ENCODE results near the gene DAND5. TPM values are rescaled to one million over a fixed set of nuclear protein-coding genes. Genes with fewer than 3 reads are reported as not detected.
"Not testable (repeated sequence)": the region's sequence is repeated elsewhere in the genome, so short reads cannot be mapped to it uniquely, and the experiment has no call there.

DAND5 gene
- polyA plus RNA-seq, 1 donor (not counting 4 experiments of a cell fraction or from before 2014, with no cell fraction given), result not detected

DNA sequence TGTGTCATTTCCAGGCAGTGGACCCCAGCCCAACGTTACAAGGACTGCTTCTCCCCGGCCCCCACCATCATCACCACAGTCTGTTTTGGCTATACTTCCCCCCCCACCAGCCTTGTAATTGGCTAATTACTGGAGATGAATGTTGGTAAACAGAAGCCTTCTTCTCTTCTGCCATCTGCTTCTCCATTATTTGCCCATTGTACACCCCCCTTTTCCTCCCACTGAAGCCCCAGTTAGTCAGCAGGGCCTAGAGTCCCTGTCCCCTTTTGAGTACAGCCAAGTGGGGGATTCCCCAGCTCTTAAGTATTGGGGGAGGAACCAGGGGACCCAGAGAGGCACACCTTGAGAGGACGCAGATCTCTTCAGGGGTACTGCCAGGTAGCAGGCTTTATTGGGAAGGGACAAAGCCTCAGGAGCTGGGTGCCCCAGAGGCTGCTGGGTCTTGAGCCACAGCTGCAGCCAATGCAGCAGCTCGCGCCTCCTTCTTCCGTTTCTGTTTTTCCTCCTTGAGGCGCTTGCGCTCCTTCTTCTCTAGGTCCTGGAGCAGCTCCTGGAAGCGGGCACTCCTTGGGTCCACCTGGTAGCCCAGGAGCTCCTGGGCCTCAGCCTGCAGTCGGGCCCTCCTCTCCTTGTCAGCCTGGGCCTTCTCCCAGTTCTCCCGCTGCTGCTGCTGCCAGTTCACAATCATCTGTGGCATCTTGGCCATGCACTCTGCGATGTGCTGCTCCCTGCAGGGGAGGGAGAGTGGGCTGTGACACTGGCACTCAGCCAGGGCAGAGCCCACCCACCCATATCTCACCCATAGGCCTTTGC, 15.4 kb upstream of the DAND5 start:
- H3K36me3 ChIP-seq (ENCODE audit: control insufficient read depth in 2 of 2, extremely low read depth in 1 of 2, insufficient read depth in 2 of 2, low read length in 2 of 2), result peaks cover 29 to 35% of the 10 kb centered on the region in 2 experiments
- peak overlapping the region; percentile 74 for H3K4me2 ChIP-seq (ENCODE audit: control insufficient read depth, extremely low read depth, insufficient read depth, low read depth, low read length)
- no peaks in the 10 kb centered on the region for H3K9me3 ChIP-seq (ENCODE audit: control insufficient read depth, low read depth, low read length)
- peaks cover 2% of the 10 kb centered on the region for H3K9me1 ChIP-seq (ENCODE audit: control insufficient read depth, extremely low read depth, insufficient read depth, low read length)
- H3K9ac ChIP-seq (ENCODE audit: control insufficient read depth, extremely low read depth, insufficient read depth, low read length), result peak overlapping the region; percentile 1
- DNase-seq (ENCODE audit: low read depth, low spot score) (no peak), FAIRE-seq (no peak)
- peak overlapping the region; percentile 35 for H3K27ac ChIP-seq (ENCODE audit: control insufficient read depth, insufficient read depth, low read length)
- TF ChIP-seq EZH2 (IDR thresholded peaks at IDR 0.05; ENCODE audit: low read length) (no peak), CTCF (optimal IDR thresholded peaks at IDR 0.05 in 1 of 3, IDR thresholded peaks at IDR 0.05 in 1 of 3, conservative IDR thresholded peaks at IDR 0.05 in 1 of 3; ENCODE audit: extremely low read depth in 1 of 3, insufficient read depth in 2 of 3, low read length in 3 of 3) (no peak)
- no peak overlapping the region for H2AFZ ChIP-seq (ENCODE audit: control insufficient read depth, low read length)
- H3K4me1 ChIP-seq (ENCODE audit: control insufficient read depth, extremely low read depth, insufficient read depth, low read length), result peaks cover 26% of the 10 kb centered on the region
- no peak overlapping the region for H3K4me3 ChIP-seq (ENCODE audit: control insufficient read depth in 2 of 3, extremely low read depth in 1 of 3, insufficient read depth in 2 of 3, low read depth in 1 of 3, low read length in 3 of 3)
- H3K27me3 ChIP-seq (ENCODE audit: control insufficient read depth, extremely low read depth, insufficient read depth, low read length), result no peaks in the 10 kb centered on the region
- peaks cover 44% of the 10 kb centered on the region for H3K79me2 ChIP-seq (ENCODE audit: control insufficient read depth, insufficient read depth, low read length)
- H4K20me1 ChIP-seq (ENCODE audit: control insufficient read depth, extremely low read depth, insufficient read depth, low read length), result no peaks in the 10 kb centered on the region
- dilution Hi-C loops (cut with MboI; ENCODE audit: extremely low pct_ligation_motif_present, low sequenced_read_pairs), result no loop called here

DNA sequence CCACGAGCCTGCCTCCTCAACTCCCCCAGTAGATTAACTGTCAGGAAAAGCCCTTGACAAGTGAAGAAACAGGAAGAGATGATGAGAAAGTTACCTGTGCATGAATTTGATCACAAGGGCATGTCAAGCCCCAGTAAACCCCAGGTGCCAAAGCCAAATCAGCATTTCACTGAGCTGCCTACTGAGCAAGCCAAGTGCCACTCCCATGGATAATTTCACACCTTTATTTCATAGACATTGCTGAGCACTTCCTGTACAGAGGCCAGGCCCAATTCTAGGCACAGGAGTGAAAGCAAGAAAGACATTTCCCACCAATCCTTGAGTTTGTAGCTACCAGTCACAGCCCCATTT, 14.8 kb upstream of the DAND5 start:
- H3K4me3 ChIP-seq (ENCODE audit: control insufficient read depth in 2 of 3, extremely low read depth in 1 of 3, insufficient read depth in 2 of 3, low read depth in 1 of 3, low read length in 3 of 3), result no peak overlapping the region
- peak overlapping the region; percentile 35 for H3K27ac ChIP-seq (ENCODE audit: control insufficient read depth, insufficient read depth, low read length)
- H4K20me1 ChIP-seq (ENCODE audit: control insufficient read depth, extremely low read depth, insufficient read depth, low read length), result no peaks in the 10 kb centered on the region
- no peaks in the 10 kb centered on the region for H3K9me3 ChIP-seq (ENCODE audit: control insufficient read depth, low read depth, low read length)
- H3K36me3 ChIP-seq (ENCODE audit: control insufficient read depth in 2 of 2, extremely low read depth in 1 of 2, insufficient read depth in 2 of 2, low read length in 2 of 2), result peaks cover 23 to 29% of the 10 kb centered on the region in 2 experiments
- peaks cover 26% of the 10 kb centered on the region for H3K4me1 ChIP-seq (ENCODE audit: control insufficient read depth, extremely low read depth, insufficient read depth, low read length)
- FAIRE-seq (peak; percentile 86), DNase-seq (ENCODE audit: low read depth, low spot score) (no peak)
- TF ChIP-seq EZH2 (IDR thresholded peaks at IDR 0.05; ENCODE audit: low read length), result no peak
- TF ChIP-seq CTCF (optimal IDR thresholded peaks at IDR 0.05 in 1 of 3, IDR thresholded peaks at IDR 0.05 in 1 of 3, conservative IDR thresholded peaks at IDR 0.05 in 1 of 3; ENCODE audit: extremely low read depth in 1 of 3, insufficient read depth in 2 of 3, low read length in 3 of 3), result no peak
- H3K9ac ChIP-seq (ENCODE audit: control insufficient read depth, extremely low read depth, insufficient read depth, low read length), result peak overlapping the region; percentile 1
- dilution Hi-C loops (cut with MboI; ENCODE audit: extremely low pct_ligation_motif_present, low sequenced_read_pairs), result no loop called here
- H3K79me2 ChIP-seq (ENCODE audit: control insufficient read depth, insufficient read depth, low read length), result peaks cover 40% of the 10 kb centered on the region
- no peaks in the 10 kb centered on the region for H3K27me3 ChIP-seq (ENCODE audit: control insufficient read depth, extremely low read depth, insufficient read depth, low read length)
- no peak overlapping the region for H2AFZ ChIP-seq (ENCODE audit: control insufficient read depth, low read length)
- H3K9me1 ChIP-seq (ENCODE audit: control insufficient read depth, extremely low read depth, insufficient read depth, low read length), result peaks cover 2% of the 10 kb centered on the region
- H3K4me2 ChIP-seq (ENCODE audit: control insufficient read depth, extremely low read depth, insufficient read depth, low read depth, low read length), result peak overlapping the region; percentile 74

- peaks cover 37% of the 10 kb centered on the region for H3K79me2 ChIP-seq (ENCODE audit: control insufficient read depth, insufficient read depth, low read length)
- H3K4me2 ChIP-seq (ENCODE audit: control insufficient read depth, extremely low read depth, insufficient read depth, low read depth, low read length), result peak overlapping the region; percentile 93
- H2AFZ ChIP-seq (ENCODE audit: control insufficient read depth, low read length); DNase-seq (ENCODE audit: low read depth, low spot score); H4K20me1 ChIP-seq (ENCODE audit: control insufficient read depth, extremely low read depth, insufficient read depth, low read length); H3K9me3 ChIP-seq (ENCODE audit: control insufficient read depth, low read depth, low read length); H3K27me3 ChIP-seq (ENCODE audit: control insufficient read depth, extremely low read depth, insufficient read depth, low read length); H3K9me1 ChIP-seq (ENCODE audit: control insufficient read depth, extremely low read depth, insufficient read depth, low read length); dilution Hi-C loops (cut with MboI; ENCODE audit: extremely low pct_ligation_motif_present, low sequenced_read_pairs); FAIRE-seq: not testable (repeated sequence)
- H3K27ac ChIP-seq (ENCODE audit: control insufficient read depth, insufficient read depth, low read length), result peak overlapping the region; percentile 80
- peaks cover 19 to 22% of the 10 kb centered on the region in 2 experiments for H3K36me3 ChIP-seq (ENCODE audit: control insufficient read depth in 2 of 2, extremely low read depth in 1 of 2, insufficient read depth in 2 of 2, low read length in 2 of 2)
- H3K4me1 ChIP-seq (ENCODE audit: control insufficient read depth, extremely low read depth, insufficient read depth, low read length), result peaks cover 26% of the 10 kb centered on the region
- peak overlapping the region; percentile 90 for H3K9ac ChIP-seq (ENCODE audit: control insufficient read depth, extremely low read depth, insufficient read depth, low read length)
- H3K4me3 ChIP-seq (ENCODE audit: control insufficient read depth in 2 of 3, extremely low read depth in 1 of 3, insufficient read depth in 2 of 3, low read depth in 1 of 3, low read length in 3 of 3), result peak overlapping the region; percentile 84 to 92 (median 89)
Measured at GRCh38 chr19:12955575-12955974, 13.8 kb upstream of the DAND5 start.
